PFSK-1 (cell line): ENCODE data around the gene ABCC8.

Experiments
- FOXP2 ChIP-seq: optimal IDR thresholded peaks from 2 replicates; pipeline ENCODE3; 2011; ENCODE audit warnings: borderline replicate concordance, control low read depth, inconsistent platforms; ENCODE audit not compliant: insufficient read depth; ENCODE audit errors: extremely low read length, extremely low read depth
- POLR2AphosphoS5 ChIP-seq: IDR thresholded peaks from 2 replicates; pipeline ENCODE4 v1.6.1; 2012; ENCODE audit warnings: low read depth, mild to moderate bottlenecking, control low read depth, low read length, moderate library complexity
- SIN3A ChIP-seq: IDR thresholded peaks from 2 replicates; pipeline ENCODE4 v1.6.1; 2012; ENCODE audit warnings: mild to moderate bottlenecking, low read length, moderate library complexity, borderline replicate concordance; ENCODE audit not compliant: insufficient read depth
- TAF1 ChIP-seq: IDR thresholded peaks from 2 replicates; pipeline ENCODE4 v1.6.1; 2012; ENCODE audit warnings: low read length, control low read depth, borderline replicate concordance; ENCODE audit not compliant: insufficient read depth
- TF ChIP-seq, protein P1 (sequence below), 2 experiments: IDR thresholded peaks; 2 replicates each; pipeline versions ENCODE4 v1.6.1 to v1.8.0; 2011 to 2012; ENCODE audit warnings: low read depth in 2 of 2, low read length in 2 of 2, control low read depth in 1 of 2, inconsistent platforms in 1 of 2, mild to moderate bottlenecking in 1 of 2, moderate library complexity in 1 of 2; ENCODE audit not compliant: insufficient read depth in 1 of 2

ABCC8 gene

GRCh38 chr11:17502630-17503029, 26.0 kb upstream of the ABCC8 start:
- TF ChIP-seq SIN3A = no peak
- TF ChIP-seq POLR2AphosphoS5 = no peak
- TF ChIP-seq TAF1 = no peak
- no peak for TF ChIP-seq FOXP2

- no peak for TF ChIP-seq POLR2AphosphoS5
Observed at GRCh38 chr11:17500673-17501072, 24.0 kb upstream of the ABCC8 start.

- TF ChIP-seq SIN3A (no peak), TAF1 (no peak), FOXP2 (no peak), POLR2AphosphoS5 (no peak)
- TF ChIP-seq, protein P1, sequence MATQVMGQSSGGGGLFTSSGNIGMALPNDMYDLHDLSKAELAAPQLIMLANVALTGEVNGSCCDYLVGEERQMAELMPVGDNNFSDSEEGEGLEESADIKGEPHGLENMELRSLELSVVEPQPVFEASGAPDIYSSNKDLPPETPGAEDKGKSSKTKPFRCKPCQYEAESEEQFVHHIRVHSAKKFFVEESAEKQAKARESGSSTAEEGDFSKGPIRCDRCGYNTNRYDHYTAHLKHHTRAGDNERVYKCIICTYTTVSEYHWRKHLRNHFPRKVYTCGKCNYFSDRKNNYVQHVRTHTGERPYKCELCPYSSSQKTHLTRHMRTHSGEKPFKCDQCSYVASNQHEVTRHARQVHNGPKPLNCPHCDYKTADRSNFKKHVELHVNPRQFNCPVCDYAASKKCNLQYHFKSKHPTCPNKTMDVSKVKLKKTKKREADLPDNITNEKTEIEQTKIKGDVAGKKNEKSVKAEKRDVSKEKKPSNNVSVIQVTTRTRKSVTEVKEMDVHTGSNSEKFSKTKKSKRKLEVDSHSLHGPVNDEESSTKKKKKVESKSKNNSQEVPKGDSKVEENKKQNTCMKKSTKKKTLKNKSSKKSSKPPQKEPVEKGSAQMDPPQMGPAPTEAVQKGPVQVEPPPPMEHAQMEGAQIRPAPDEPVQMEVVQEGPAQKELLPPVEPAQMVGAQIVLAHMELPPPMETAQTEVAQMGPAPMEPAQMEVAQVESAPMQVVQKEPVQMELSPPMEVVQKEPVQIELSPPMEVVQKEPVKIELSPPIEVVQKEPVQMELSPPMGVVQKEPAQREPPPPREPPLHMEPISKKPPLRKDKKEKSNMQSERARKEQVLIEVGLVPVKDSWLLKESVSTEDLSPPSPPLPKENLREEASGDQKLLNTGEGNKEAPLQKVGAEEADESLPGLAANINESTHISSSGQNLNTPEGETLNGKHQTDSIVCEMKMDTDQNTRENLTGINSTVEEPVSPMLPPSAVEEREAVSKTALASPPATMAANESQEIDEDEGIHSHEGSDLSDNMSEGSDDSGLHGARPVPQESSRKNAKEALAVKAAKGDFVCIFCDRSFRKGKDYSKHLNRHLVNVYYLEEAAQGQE (IDR thresholded peaks at IDR 0.05; ENCODE audit: insufficient read depth in 1 of 2, low read depth in 2 of 2, low read length in 2 of 2) = no peak
Observed at GRCh38 chr11:17498475-17498874, 21.8 kb upstream of the ABCC8 start.

- TF ChIP-seq TAF1 (no peak), SIN3A (no peak), POLR2AphosphoS5 (no peak), FOXP2 (no peak)
- TF ChIP-seq, protein P1 (IDR thresholded peaks at IDR 0.05; ENCODE audit: insufficient read depth in 1 of 2, low read depth in 2 of 2, low read length in 2 of 2) = no peak
Observed at GRCh38 chr11:17498058-17498457, 21.4 kb upstream of the ABCC8 start.

DNA sequence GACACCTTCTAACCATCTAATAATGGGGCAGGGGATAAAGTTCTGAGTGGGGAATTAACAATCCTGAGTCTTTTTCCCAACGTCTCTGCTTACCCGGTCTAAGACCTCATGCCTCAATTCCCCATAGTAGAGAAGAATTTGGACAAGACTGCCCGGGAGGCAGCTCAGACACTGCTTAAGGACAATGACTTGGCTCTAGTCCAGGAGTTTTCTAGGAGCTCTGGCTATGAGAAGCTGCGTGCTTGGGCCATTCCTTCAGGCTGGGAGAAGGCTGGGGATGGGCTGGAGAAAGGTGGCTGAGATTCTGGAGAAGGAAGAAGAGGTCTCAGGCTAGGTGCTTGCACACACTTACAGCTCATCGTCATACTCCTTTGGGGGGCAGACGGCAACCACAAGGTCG, 19.8 kb upstream of the ABCC8 start:
- TF ChIP-seq FOXP2 (no peak), POLR2AphosphoS5 (no peak), TAF1 (no peak), SIN3A (no peak)
- TF ChIP-seq, protein P1 (IDR thresholded peaks at IDR 0.05; ENCODE audit: insufficient read depth in 1 of 2, low read depth in 2 of 2, low read length in 2 of 2) = no peak

DNA sequence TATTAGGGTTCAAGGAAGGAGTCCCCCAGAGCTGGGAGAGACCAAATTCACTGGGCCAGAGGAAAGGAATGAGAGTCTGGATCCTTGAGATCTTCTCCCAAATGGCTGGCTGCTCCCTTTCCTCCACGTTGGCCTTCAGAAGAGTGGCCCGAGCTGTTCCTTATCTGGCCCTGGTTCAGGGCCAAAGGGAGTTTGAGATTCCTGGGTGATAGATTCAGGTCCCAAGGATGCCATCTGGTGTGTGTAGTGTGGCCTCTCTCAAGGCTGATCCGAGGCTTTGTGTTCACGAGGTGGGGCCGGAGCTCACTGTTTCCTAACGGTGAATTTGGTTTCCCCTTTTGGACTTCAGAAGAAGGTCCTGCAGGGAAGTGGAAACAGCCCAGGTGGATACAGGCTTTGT, 17.4 kb upstream of the ABCC8 start:
- TF ChIP-seq TAF1 (no peak), POLR2AphosphoS5 (no peak), SIN3A (no peak), FOXP2 (no peak)
- TF ChIP-seq, protein P1 (IDR thresholded peaks at IDR 0.05; ENCODE audit: insufficient read depth in 1 of 2, low read depth in 2 of 2, low read length in 2 of 2) = no peak
